HL-60/S4 (cell line): Measurements from ENCODE around the gene CFAP157.

ENCODE experiments used
- in situ Hi-C: fragments of 300-500 bp; cut with MboI; formaldehyde crosslinking; loops from 2 replicates; pipeline ENCODE4 v1.14.3; 2022; ENCODE audit warnings: low sequenced_read_pairs

The CFAP157 gene

GRCh38 chr9:127692071-127692470, 14.7 kb upstream of the CFAP157 start:
- in situ Hi-C loops: no loop called here

- in situ Hi-C loops: no loop called here
Measured at GRCh38 chr9:127693143-127693542, 13.6 kb upstream of the CFAP157 start.

GRCh38 chr9:127693697-127694096, 13.1 kb upstream of the CFAP157 start:
- in situ Hi-C loops: no loop called here

GRCh38 chr9:127694890-127695720, 11.7 kb upstream of the CFAP157 start:
- in situ Hi-C loops: no loop called here

- in situ Hi-C loops: no loop called here
Measured at GRCh38 chr9:127697575-127697974, 9.2 kb upstream of the CFAP157 start.

- in situ Hi-C loops: no loop called here
Measured at GRCh38 chr9:127698386-127698785, 8.4 kb upstream of the CFAP157 start.

GRCh38 chr9:127698985-127699670, 7.7 kb upstream of the CFAP157 start:
- in situ Hi-C loops: no loop called here

GRCh38 chr9:127700140-127700539, 6.6 kb upstream of the CFAP157 start:
- in situ Hi-C loops: no loop called here

GRCh38 chr9:127700594-127701255, 6.1 kb upstream of the CFAP157 start:
- in situ Hi-C loops: no loop called here

- in situ Hi-C loops: no loop called here
Measured at GRCh38 chr9:127703289-127703946, 3.4 kb upstream of the CFAP157 start.

- in situ Hi-C loops: no loop called here
Measured at GRCh38 chr9:127705577-127706379, 1.0 kb upstream of the CFAP157 start.

- in situ Hi-C loops: no loop called here
Measured at GRCh38 chr9:127707766-127708165, 978 bp downstream of the CFAP157 start.

GRCh38 chr9:127708952-127709587, 2.3 kb downstream of the CFAP157 start:
- in situ Hi-C loops: no loop called here

- in situ Hi-C loops: no loop called here
Measured at GRCh38 chr9:127710204-127710783, 3.5 kb downstream of the CFAP157 start.

GRCh38 chr9:127711226-127711701, 4.5 kb downstream of the CFAP157 start:
- in situ Hi-C loops: no loop called here

GRCh38 chr9:127711831-127712274, 5.1 kb downstream of the CFAP157 start:
- in situ Hi-C loops: no loop called here

GRCh38 chr9:127712371-127712770, 5.6 kb downstream of the CFAP157 start:
- in situ Hi-C loops: no loop called here

- in situ Hi-C loops: no loop called here
Measured at GRCh38 chr9:127712867-127713266, 6.1 kb downstream of the CFAP157 start.

- in situ Hi-C loops: no loop called here
Measured at GRCh38 chr9:127714020-127714750, 7.4 kb downstream of the CFAP157 start.
